Skeletal muscle satellite cell (primary cell): Measurements from ENCODE around the gene TPD52L1.
"Not testable (repeated sequence)": the region's sequence is repeated elsewhere in the genome, so short reads cannot be mapped to it uniquely, and the experiment has no call there.

ENCODE experiments used
- H3K27me3 ChIP-seq: 2 replicates; pipeline ENCODE4 v1.7.0; 2013; ENCODE audit warnings: low read length; ENCODE audit not compliant: control insufficient read depth, insufficient read depth
- H3K36me3 ChIP-seq: 2 replicates; pipeline ENCODE4 v1.7.0; 2013; ENCODE audit warnings: mild to moderate bottlenecking, control low read depth, low read length; ENCODE audit not compliant: insufficient read depth
- H3K4me1 ChIP-seq: 2 replicates; pipeline ENCODE4 v1.7.0; 2013; ENCODE audit warnings: low read length; ENCODE audit not compliant: control insufficient read depth, insufficient read depth
- H3K4me2 ChIP-seq: 2 replicates; pipeline ENCODE4 v1.7.0; 2013; ENCODE audit warnings: mild to moderate bottlenecking, low read length
- H3K4me3 ChIP-seq: 2 replicates; pipeline ENCODE4 v1.7.0; 2013; ENCODE audit warnings: low read length
- H3K9ac ChIP-seq: 2 replicates; pipeline ENCODE4 v1.7.0; 2013; ENCODE audit warnings: mild to moderate bottlenecking, low read depth, low read length, moderate library complexity
- H3K9me3 ChIP-seq: replicated peaks from 2 replicates; pipeline ENCODE4 v1.7.0; 2013; ENCODE audit warnings: mild to moderate bottlenecking, control low read depth, low read length

Gene TPD52L1

GRCh38 chr6:125144822-125145221, 8.8 kb upstream of the TPD52L1 start:
- no peak overlapping the region for H3K4me2 ChIP-seq
- H3K9ac ChIP-seq: no peak overlapping the region
- H3K9me3 ChIP-seq: no peaks in the 10 kb centered on the region
- no peaks in the 10 kb centered on the region for H3K27me3 ChIP-seq
- peaks cover 22% of the 10 kb centered on the region for H3K4me1 ChIP-seq
- no peak overlapping the region for H3K4me3 ChIP-seq
- no peaks in the 10 kb centered on the region for H3K36me3 ChIP-seq

- H3K9ac ChIP-seq: no peak overlapping the region
- H3K4me3 ChIP-seq: no peak overlapping the region
- H3K9me3 ChIP-seq: no peaks in the 10 kb centered on the region
- H3K27me3 ChIP-seq: no peaks in the 10 kb centered on the region
- H3K36me3 ChIP-seq: no peaks in the 10 kb centered on the region
- peak overlapping the region; percentile 18 for H3K4me2 ChIP-seq
- H3K4me1 ChIP-seq: peaks cover 14% of the 10 kb centered on the region
These were observed 4.1 kb upstream of the TPD52L1 start for GRCh38 chr6:125149256-125150144.

- Histone ChIP-seq H3K9me3 (no peaks in the 10 kb centered on the region), H3K27me3 (no peaks in the 10 kb centered on the region), H3K4me1 (peaks cover 14% of the 10 kb centered on the region), H3K4me2 (no peak overlapping the region), H3K9ac (no peak overlapping the region), H3K4me3 (no peak overlapping the region), H3K36me3 (no peaks in the 10 kb centered on the region)
These were observed 1.9 kb upstream of the TPD52L1 start for GRCh38 chr6:125151700-125152099.

GRCh38 chr6:125154118-125154760, 666 bp downstream of the TPD52L1 start:
- Histone ChIP-seq H3K27me3 (no peaks in the 10 kb centered on the region), H3K4me3 (peak overlapping the region; percentile 76), H3K9me3 (no peaks in the 10 kb centered on the region), H3K4me1 (peaks cover 15% of the 10 kb centered on the region), H3K4me2 (peak overlapping the region; percentile 99), H3K9ac (peak overlapping the region; percentile 53), H3K36me3 (no peaks in the 10 kb centered on the region)

GRCh38 chr6:125154761-125155135, 1.2 kb downstream of the TPD52L1 start:
- Histone ChIP-seq H3K27me3 (no peaks in the 10 kb centered on the region), H3K4me3 (peak overlapping the region; percentile 76), H3K4me2 (peak overlapping the region; percentile 99), H3K4me1 (peaks cover 11% of the 10 kb centered on the region), H3K36me3 (no peaks in the 10 kb centered on the region), H3K9me3 (no peaks in the 10 kb centered on the region), H3K9ac (no peak overlapping the region)

GRCh38 chr6:125155344-125155743, 1.8 kb downstream of the TPD52L1 start:
- H3K27me3 ChIP-seq: no peaks in the 10 kb centered on the region
- no peaks in the 10 kb centered on the region for H3K9me3 ChIP-seq
- no peak overlapping the region for H3K4me3 ChIP-seq
- peaks cover 6% of the 10 kb centered on the region for H3K4me1 ChIP-seq
- H3K9ac ChIP-seq: no peak overlapping the region
- no peak overlapping the region for H3K4me2 ChIP-seq
- no peaks in the 10 kb centered on the region for H3K36me3 ChIP-seq

- H3K9ac ChIP-seq: no peak overlapping the region
- H3K27me3 ChIP-seq: no peaks in the 10 kb centered on the region
- no peak overlapping the region for H3K4me3 ChIP-seq
- no peaks in the 10 kb centered on the region for H3K36me3 ChIP-seq
- no peak overlapping the region for H3K4me2 ChIP-seq
- H3K9me3 ChIP-seq: no peaks in the 10 kb centered on the region
- H3K4me1 ChIP-seq: peaks cover 6% of the 10 kb centered on the region
These were observed 2.9 kb downstream of the TPD52L1 start for GRCh38 chr6:125156496-125156895.

- H3K4me1 ChIP-seq: peaks cover 6% of the 10 kb centered on the region
- H3K9me3 ChIP-seq: no peaks in the 10 kb centered on the region
- H3K9ac ChIP-seq: no peak overlapping the region
- no peaks in the 10 kb centered on the region for H3K27me3 ChIP-seq
- no peak overlapping the region for H3K4me3 ChIP-seq
- H3K36me3 ChIP-seq: no peaks in the 10 kb centered on the region
- H3K4me2 ChIP-seq: no peak overlapping the region
These were observed 3.7 kb downstream of the TPD52L1 start for GRCh38 chr6:125157280-125157679.

- Histone ChIP-seq H3K9me3 (no peaks in the 10 kb centered on the region), H3K9ac (no peak overlapping the region), H3K27me3 (no peaks in the 10 kb centered on the region), H3K36me3 (no peaks in the 10 kb centered on the region), H3K4me2 (no peak overlapping the region), H3K4me1 (peaks cover 6% of the 10 kb centered on the region), H3K4me3 (no peak overlapping the region)
These were observed 4.2 kb downstream of the TPD52L1 start for GRCh38 chr6:125157725-125158124.

- H3K4me1 ChIP-seq, H3K9me3 ChIP-seq, H3K27me3 ChIP-seq, H3K9ac ChIP-seq, H3K4me3 ChIP-seq, H3K4me2 ChIP-seq, H3K36me3 ChIP-seq: not testable (repeated sequence)
These were observed 9.8 kb downstream of the TPD52L1 start for GRCh38 chr6:125163339-125163738.

GRCh38 chr6:125163811-125164210, 10.2 kb downstream of the TPD52L1 start:
- H3K4me1 ChIP-seq: peaks cover 5% of the 10 kb centered on the region
- no peak overlapping the region for H3K4me2 ChIP-seq
- H3K4me3 ChIP-seq: no peak overlapping the region
- H3K36me3 ChIP-seq: no peaks in the 10 kb centered on the region
- H3K9me3 ChIP-seq: no peaks in the 10 kb centered on the region
- no peak overlapping the region for H3K9ac ChIP-seq
- no peaks in the 10 kb centered on the region for H3K27me3 ChIP-seq

GRCh38 chr6:125164696-125165095, 11.1 kb downstream of the TPD52L1 start:
- Histone ChIP-seq H3K27me3 (no peaks in the 10 kb centered on the region), H3K4me1 (peaks cover 10% of the 10 kb centered on the region), H3K9ac (no peak overlapping the region), H3K4me2 (no peak overlapping the region), H3K9me3 (no peaks in the 10 kb centered on the region), H3K4me3 (no peak overlapping the region), H3K36me3 (no peaks in the 10 kb centered on the region)
